K562 (cell line): ENCODE measurements around the gene PI16. TPM values are rescaled to one million over a fixed set of nuclear protein-coding genes. Genes with fewer than 3 reads are reported as not detected.

Source experiments
- CBX2 ChIP-seq: fragments of 200-600 bp; sonication (generic); IDR thresholded peaks from one replicate; pipeline ENCODE4 v1.6.1; 2012; ENCODE audit warnings: mild to moderate bottlenecking, low read length, inconsistent platforms; ENCODE audit not compliant: insufficient read depth, poor library complexity, severe bottlenecking
- CBX3 ChIP-seq, 2 experiments: IDR thresholded peaks; 1 replicate in 1 of 2; 2 replicates in 1 of 2; pipeline ENCODE4 v1.6.1; 2012; ENCODE audit warnings: inconsistent platforms in 2 of 2, low read length in 2 of 2, borderline replicate concordance in 1 of 2, control low read depth in 1 of 2
- EP300 ChIP-seq: IDR thresholded peaks from 2 replicates; pipeline ENCODE4 v1.6.1; 2012; ENCODE audit warnings: low read length, improper control_type of control experiment
- FOXO4 ChIP-seq: fragments of 450-650 bp; formaldehyde crosslinking; IDR thresholded peaks from 2 replicates; pipeline ENCODE4 v1.4.0; 2020; ENCODE audit warnings: mild to moderate bottlenecking, moderate library complexity
- MTA2 ChIP-seq: fragments of 450-650 bp; IDR thresholded peaks from 2 replicates; pipeline ENCODE4 v1.6.1; 2016; ENCODE audit warnings: low read depth
- NKRF ChIP-seq: fragments of 450-650 bp; IDR thresholded peaks from 2 replicates; pipeline ENCODE4 v1.6.1; 2016; ENCODE audit warnings: borderline replicate concordance
- PTBP1 ChIP-seq: fragments of 200-400 bp; formaldehyde crosslinking; IDR thresholded peaks from 2 replicates; pipeline ENCODE4 v1.6.1; 2017; ENCODE audit warnings: low read depth, low read length
- PTTG1 ChIP-seq: fragments of 450-650 bp; IDR thresholded peaks from 2 replicates; pipeline ENCODE4 v1.6.1; 2016; ENCODE audit warnings: low read depth, mild to moderate bottlenecking, missing genetic modification characterization, missing compliant biosample characterization
- RBM14 ChIP-seq: fragments of 200-400 bp; formaldehyde crosslinking; IDR thresholded peaks from 2 replicates; pipeline ENCODE4 v1.6.1; 2018; ENCODE audit warnings: low read depth, mild to moderate bottlenecking, low read length, moderate library complexity, borderline replicate concordance; ENCODE audit not compliant: insufficient read depth
- SMC3 ChIP-seq: conservative IDR thresholded peaks from 2 replicates; pipeline ENCODE4 v1.6.1; 2011; ENCODE audit warnings: low read depth, low read length, improper control_type of control experiment; ENCODE audit not compliant: insufficient read depth
- ZNF133 ChIP-seq: fragments of 250-450 bp; sonication (Bioruptor Pico); IDR thresholded peaks from 2 replicates; pipeline ENCODE4 v1.4.0; 2020; ENCODE audit warnings: mild to moderate bottlenecking
- polyA plus RNA-seq, 8 experiments: library from polyadenylated mRNA; depleted of rRNA in 4 of 8; stranded (reverse) in 5 of 8; unstranded in 3 of 8; fragments of >200 nt; fragmentation: Nextera tagmentation in 2 of 8; fragmentation: Illumina TruSeq in 1 of 8; extraction: Ambion mirVana in 2 of 8; extraction: Trizol in 1 of 8; gene quantifications; 2 replicates each; pipeline versions ENCODE4 v1.2.1 to v1.2.3, GENCODE V29; 2011 to 2014; ENCODE audit warnings: inconsistent platforms in 1 of 8, missing spikeins in 1 of 8
- total RNA-seq, 7 experiments: library from RNA; depleted of rRNA in 6 of 7; stranded (reverse); fragments of >200 nt in 6 of 7; fragmentation: Illumina TruSeq in 2 of 7; extraction: Trizol in 2 of 7; gene quantifications; 2 replicates each; pipeline versions ENCODE4 v1.2.1 to v1.2.3, GENCODE V29; 2011 to 2021; ENCODE audit warnings: low replicate concordance in 1 of 7
- TF ChIP-seq, protein P1 (sequence below): fragments of 450-650 bp; IDR thresholded peaks from one replicate; pipeline ENCODE4 v1.6.1; 2018; ENCODE audit warnings: mild to moderate bottlenecking, moderate library complexity; ENCODE audit not compliant: partially characterized antibody

Gene PI16
- total and polyA plus RNA-seq, 9 of the 15 experiments (the other 6 are each of a cell fraction or from before 2014, with no cell fraction given) = 0.06 to 0.18 TPM; not detected in 7

GRCh38 chr6:36963451-36964290 is 9.1 kb downstream of the PI16 start (continued):
- TF ChIP-seq, protein P1, sequence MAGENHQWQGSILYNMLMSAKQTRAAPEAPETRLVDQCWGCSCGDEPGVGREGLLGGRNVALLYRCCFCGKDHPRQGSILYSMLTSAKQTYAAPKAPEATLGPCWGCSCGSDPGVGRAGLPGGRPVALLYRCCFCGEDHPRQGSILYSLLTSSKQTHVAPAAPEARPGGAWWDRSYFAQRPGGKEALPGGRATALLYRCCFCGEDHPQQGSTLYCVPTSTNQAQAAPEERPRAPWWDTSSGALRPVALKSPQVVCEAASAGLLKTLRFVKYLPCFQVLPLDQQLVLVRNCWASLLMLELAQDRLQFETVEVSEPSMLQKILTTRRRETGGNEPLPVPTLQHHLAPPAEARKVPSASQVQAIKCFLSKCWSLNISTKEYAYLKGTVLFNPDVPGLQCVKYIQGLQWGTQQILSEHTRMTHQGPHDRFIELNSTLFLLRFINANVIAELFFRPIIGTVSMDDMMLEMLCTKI = no peak
- TF ChIP-seq CBX2 (no peak), PTTG1 (tag) (no peak), NKRF (no peak), SMC3 (no peak), FOXO4 (no peak), ZNF133 (no peak), EP300 (no peak), MTA2 (no peak), CBX3 (IDR thresholded peaks at IDR 0.05; ENCODE audit: borderline replicate concordance in 1 of 2, low read length in 2 of 2) (no peak), RBM14 (no peak), PTBP1 (no peak)
